NT2/D1 (cell line): Measurements from ENCODE around the gene SERTAD3.

ENCODE experiments used
- DNase-seq: peaks from one replicate; pipeline ENCODE4 v3.0.0-alpha.2; 2011; ENCODE audit warnings: low read depth, low spot score
- H3K27me3 ChIP-seq: 2 replicates; pipeline ENCODE4 v1.6.0; 2011; ENCODE audit warnings: mild to moderate bottlenecking; ENCODE audit not compliant: insufficient read length, insufficient read depth
- H3K36me3 ChIP-seq: 2 replicates; pipeline ENCODE4 v1.6.1; 2011; ENCODE audit warnings: mild to moderate bottlenecking, low read length, mixed read lengths; ENCODE audit not compliant: insufficient read depth, insufficient read length
- H3K4me1 ChIP-seq: 2 replicates; pipeline ENCODE4 v1.5.1; 2011; ENCODE audit not compliant: insufficient read depth, insufficient read length
- H3K4me3 ChIP-seq: 2 replicates; pipeline ENCODE4 v1.5.1; 2011; ENCODE audit warnings: low read depth; ENCODE audit not compliant: insufficient read length
- H3K9ac ChIP-seq: 2 replicates; pipeline ENCODE4 v1.6.0; 2011; ENCODE audit warnings: low read depth; ENCODE audit not compliant: insufficient read length
- H3K9me3 ChIP-seq: 2 replicates; pipeline ENCODE4 v1.5.1; 2011; ENCODE audit warnings: mild to moderate bottlenecking, low read length; ENCODE audit not compliant: insufficient read depth
- SUZ12 ChIP-seq: IDR thresholded peaks from 2 replicates; pipeline ENCODE4 v1.6.1; 2011; ENCODE audit not compliant: insufficient read length, insufficient read depth; ENCODE audit errors: extremely low read depth
- YY1 ChIP-seq: IDR thresholded peaks from 2 replicates; pipeline ENCODE4 v1.6.1; 2011; ENCODE audit not compliant: insufficient read length, insufficient read depth
- ZNF274 ChIP-seq: IDR thresholded peaks from 2 replicates; pipeline ENCODE4 v1.6.1; 2011; ENCODE audit warnings: mild to moderate bottlenecking, low read depth, low read length

SERTAD3 gene

GRCh38 chr19:40472516-40472915 is 28.4 kb upstream of the SERTAD3 start:
- Histone ChIP-seq H3K9ac (no peak overlapping the region), H3K4me3 (no peak overlapping the region), H3K4me1 (no peaks in the 10 kb centered on the region), H3K27me3 (peaks cover 14% of the 10 kb centered on the region), H3K36me3 (no peaks in the 10 kb centered on the region), H3K9me3 (no peaks in the 10 kb centered on the region)
- TF ChIP-seq ZNF274 (no peak), SUZ12 (no peak), YY1 (no peak)
- DNase-seq, result no peak

- Histone ChIP-seq H3K9ac (no peak overlapping the region), H3K36me3 (no peaks in the 10 kb centered on the region), H3K9me3 (no peaks in the 10 kb centered on the region), H3K4me1 (peaks cover 8% of the 10 kb centered on the region), H3K27me3 (peaks cover 27% of the 10 kb centered on the region), H3K4me3 (no peak overlapping the region)
- no peak for TF ChIP-seq ZNF274
- no peak for TF ChIP-seq SUZ12
- no peak for TF ChIP-seq YY1
- no peak for DNase-seq
Observed at GRCh38 chr19:40471111-40471510, 27.0 kb upstream of the SERTAD3 start.

GRCh38 chr19:40469011-40469410 is 24.9 kb upstream of the SERTAD3 start:
- Histone ChIP-seq H3K4me1 (peaks cover 10% of the 10 kb centered on the region), H3K4me3 (no peak overlapping the region)
- no peak for TF ChIP-seq ZNF274

GRCh38 chr19:40466985-40467734 is 23.0 kb upstream of the SERTAD3 start, which contains the start of gene SPTBN4:
Gene SPTBN4, plus strand, starts transcription at chr19:40467001. Its CDS starts 5,621 bp downstream, at chr19:40472622.
- Histone ChIP-seq H3K27me3 (peaks cover 29% of the 10 kb centered on the region), H3K4me1 (peaks cover 10% of the 10 kb centered on the region), H3K9me3 (no peaks in the 10 kb centered on the region), H3K36me3 (no peaks in the 10 kb centered on the region), H3K9ac (peak within 1 kb of the TSS; percentile 64), H3K4me3 (peak within 1 kb of the TSS; percentile 28)
- TF ChIP-seq YY1 (no peak), SUZ12 (no peak), ZNF274 (no peak)
- DNase-seq, result no peak

More at GRCh38 chr19:40469011-40469410, 24.9 kb upstream of the SERTAD3 start:
- Histone ChIP-seq H3K27me3 (peaks cover 29% of the 10 kb centered on the region), H3K9me3 (no peaks in the 10 kb centered on the region), H3K36me3 (no peaks in the 10 kb centered on the region), H3K9ac (no peak overlapping the region)
- no peak for DNase-seq

- Histone ChIP-seq H3K4me1 (peaks cover 10% of the 10 kb centered on the region), H3K4me3 (peak overlapping the region; percentile 28), H3K9me3 (no peaks in the 10 kb centered on the region), H3K36me3 (no peaks in the 10 kb centered on the region), H3K27me3 (peaks cover 29% of the 10 kb centered on the region), H3K9ac (peak overlapping the region; percentile 64)
- TF ChIP-seq SUZ12 (no peak), YY1 (no peak), ZNF274 (no peak)
- DNase-seq, result no peak
Observed at GRCh38 chr19:40466219-40466984, 22.3 kb upstream of the SERTAD3 start.

GRCh38 chr19:40465557-40466218 is 21.6 kb upstream of the SERTAD3 start, which contains the start of gene BLVRB:
Gene BLVRB, minus strand, starts transcription at chr19:40465745. Its CDS starts 57 bp downstream, at chr19:40465688.
- Histone ChIP-seq H3K4me3 (peak within 1 kb of the TSS; percentile 62), H3K27me3 (peaks cover 29% of the 10 kb centered on the region), H3K9me3 (no peaks in the 10 kb centered on the region), H3K4me1 (peaks cover 10% of the 10 kb centered on the region), H3K9ac (peak within 1 kb of the TSS; percentile 64), H3K36me3 (no peaks in the 10 kb centered on the region)
- TF ChIP-seq SUZ12, result no peak
- TF ChIP-seq ZNF274, result no peak
- TF ChIP-seq YY1, result no peak
- peak; percentile 94 for DNase-seq

GRCh38 chr19:40465025-40465556 is 21.0 kb upstream of the SERTAD3 start:
- TF ChIP-seq YY1 (no peak), ZNF274 (no peak), SUZ12 (no peak)
- Histone ChIP-seq H3K4me1 (peaks cover 10% of the 10 kb centered on the region), H3K4me3 (peak overlapping the region; percentile 62), H3K36me3 (no peaks in the 10 kb centered on the region), H3K27me3 (peaks cover 29% of the 10 kb centered on the region), H3K9ac (peak overlapping the region; percentile 64), H3K9me3 (no peaks in the 10 kb centered on the region)
- no peak for DNase-seq
